SW 1271 (cell line): ENCODE results near the gene PXDC1.

ENCODE experiments used
- DNase-seq, 2 experiments: peaks; one replicate each; lab custom pipeline; 2025; lab: John Stamatoyannopoulos, UW

The PXDC1 gene

DNA sequence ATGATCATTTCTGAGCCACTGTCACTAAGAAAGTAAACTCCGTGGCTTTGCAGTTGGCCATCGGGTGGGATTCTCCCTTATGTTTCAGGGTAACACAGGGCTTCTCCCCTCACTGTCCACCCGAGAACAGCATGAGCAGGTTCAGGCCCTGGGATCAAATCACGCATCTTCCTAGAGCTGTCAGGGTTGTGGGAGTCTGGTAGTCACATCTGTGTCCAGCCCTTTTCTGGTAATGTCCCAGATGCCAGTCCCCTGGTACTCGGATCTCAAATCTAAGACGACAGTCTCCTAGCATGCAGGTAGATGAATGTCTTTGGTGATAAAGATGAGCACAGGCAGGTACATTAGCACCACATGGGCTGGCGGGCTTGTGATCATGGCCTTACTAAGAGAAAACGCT, 4.8 kb downstream of the PXDC1 start:
- no peak for DNase-seq

DNA sequence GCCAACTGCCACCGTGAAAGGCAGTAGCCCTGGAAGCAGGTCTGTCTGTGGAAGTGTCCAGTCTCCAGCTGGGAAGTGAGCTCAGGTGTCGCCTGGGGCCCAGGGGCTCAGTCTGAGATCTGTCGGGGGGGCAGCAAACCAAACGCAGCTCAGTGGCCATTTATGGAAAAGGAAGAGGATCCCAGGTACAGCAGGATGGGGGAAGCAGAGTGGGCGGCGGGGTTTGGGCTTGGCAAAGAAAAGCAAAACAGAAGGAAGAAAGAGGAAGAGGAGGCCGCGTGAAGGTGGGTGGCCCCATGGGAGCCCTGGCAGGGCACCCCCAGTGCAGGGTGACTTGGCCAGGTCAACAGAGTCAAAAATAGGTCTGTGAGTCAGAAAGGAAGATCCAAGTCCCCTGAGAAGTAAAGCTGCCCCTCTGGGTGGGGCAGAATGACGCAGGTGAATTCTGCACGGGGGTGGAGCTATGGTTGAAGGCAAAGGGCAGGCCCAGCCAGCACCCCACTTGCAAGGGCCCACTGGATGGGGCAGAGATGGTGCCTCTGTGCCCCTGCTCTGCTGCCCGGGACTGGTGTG, 5.3 kb downstream of the PXDC1 start:
- DNase-seq: no peak

DNA sequence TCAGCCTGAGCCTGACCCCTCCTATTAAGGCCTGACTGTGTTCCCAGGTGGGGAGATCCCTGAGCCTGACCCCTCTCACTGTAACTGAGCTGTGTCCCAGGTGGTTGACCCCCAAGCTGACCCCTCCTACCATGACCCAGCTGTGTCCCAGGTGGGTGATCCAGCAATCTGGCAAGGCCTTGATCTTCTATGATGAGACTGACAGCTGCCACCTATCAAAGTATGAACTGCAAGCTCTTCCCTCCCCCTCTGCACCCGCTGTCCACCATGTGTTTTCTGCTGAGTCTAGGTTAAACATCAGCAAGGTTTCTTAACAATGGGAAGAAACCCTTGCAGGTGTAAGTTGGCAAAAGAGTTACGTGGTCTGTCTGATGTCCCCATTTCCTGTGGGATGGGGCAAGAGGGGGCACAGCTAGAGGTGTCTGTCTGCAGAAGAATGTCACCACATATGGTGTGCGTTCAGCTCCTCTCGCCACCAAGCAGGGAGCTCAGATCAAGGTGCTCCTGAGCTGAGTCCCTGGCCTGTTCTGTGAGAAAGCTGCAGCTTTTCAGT, 5.9 kb downstream of the PXDC1 start:
- no peak for DNase-seq

DNA sequence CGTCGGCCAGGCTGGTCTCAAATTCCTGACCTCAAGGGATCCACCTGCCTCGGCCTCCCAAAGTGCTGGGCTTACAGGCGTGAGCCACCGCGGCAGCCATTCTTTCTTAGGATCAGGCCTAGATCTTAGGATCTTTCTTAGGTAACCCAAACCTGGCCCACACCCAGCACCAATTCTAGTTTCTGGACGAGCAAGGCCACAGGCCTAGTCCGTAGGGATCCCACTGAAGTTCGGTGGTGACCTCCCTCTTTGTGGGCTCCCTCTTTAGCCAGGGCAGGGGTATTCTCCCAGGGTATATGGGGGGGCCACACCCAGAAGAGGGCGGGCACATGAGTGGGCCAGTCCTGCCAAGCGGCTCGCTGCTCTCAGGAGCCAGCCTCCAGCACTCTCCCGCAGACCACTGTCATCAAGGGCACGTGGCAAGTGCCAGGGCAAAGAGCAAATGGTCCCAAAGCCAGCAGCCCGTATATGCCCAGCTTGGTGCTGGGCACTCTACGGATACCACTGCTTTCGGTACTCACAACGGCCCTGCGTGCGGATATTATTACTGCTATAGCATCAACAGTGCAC, 6.5 kb downstream of the PXDC1 start:
- DNase-seq: no peak

DNA sequence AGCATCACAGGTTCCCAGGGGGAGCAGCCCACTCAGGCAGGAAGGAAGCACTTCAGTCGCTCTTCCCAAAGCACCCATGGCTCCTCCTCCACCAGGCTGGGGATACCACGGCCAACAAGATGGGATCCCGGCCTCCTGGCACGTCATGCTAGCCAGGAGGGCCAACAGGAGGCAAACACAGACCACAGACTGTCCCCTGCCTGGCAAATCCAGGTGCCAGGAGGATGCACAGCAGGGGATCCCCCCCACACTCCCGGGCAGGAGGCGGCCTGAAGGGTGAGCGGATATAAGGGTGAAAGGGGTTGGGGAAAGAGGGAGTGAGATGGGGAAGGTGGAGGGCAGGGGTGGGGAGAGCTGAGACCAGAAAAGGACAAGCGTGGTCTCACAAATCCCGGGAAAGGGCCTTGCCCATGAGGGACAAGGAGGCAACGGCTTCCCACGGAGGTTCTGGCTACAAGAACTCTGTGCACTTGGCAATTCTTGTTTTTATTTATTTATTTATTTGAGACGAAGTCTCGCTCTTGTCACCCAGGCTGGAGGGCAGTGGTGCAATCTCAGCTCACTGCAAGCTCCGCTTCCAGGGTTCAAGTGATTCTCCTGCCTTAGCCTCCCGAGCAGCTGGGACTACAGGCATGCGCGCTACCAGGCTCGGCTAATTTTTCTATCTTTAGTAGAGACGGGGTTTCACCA, 7.2 kb downstream of the PXDC1 start:
- no peak for DNase-seq

DNA sequence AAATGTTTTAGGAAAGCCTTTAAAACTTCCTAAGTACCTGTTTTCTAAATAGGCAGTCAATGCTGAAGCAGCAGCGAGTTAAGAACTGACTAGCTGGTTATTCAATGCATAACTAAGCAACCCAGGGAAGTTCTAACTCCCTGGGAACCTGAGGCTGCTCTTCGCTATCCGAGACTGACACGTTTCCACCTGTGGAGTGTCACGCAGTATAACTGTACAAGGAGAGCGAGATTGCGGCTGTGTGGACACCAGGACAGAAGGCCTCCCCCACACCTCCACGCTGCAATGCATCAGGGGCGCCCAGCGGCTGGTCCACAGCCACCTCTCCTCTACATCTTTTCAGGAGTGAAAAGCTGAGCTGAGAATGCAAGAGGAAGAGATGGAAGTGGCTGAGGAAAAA, 8.0 kb downstream of the PXDC1 start:
- no peak for DNase-seq

DNA sequence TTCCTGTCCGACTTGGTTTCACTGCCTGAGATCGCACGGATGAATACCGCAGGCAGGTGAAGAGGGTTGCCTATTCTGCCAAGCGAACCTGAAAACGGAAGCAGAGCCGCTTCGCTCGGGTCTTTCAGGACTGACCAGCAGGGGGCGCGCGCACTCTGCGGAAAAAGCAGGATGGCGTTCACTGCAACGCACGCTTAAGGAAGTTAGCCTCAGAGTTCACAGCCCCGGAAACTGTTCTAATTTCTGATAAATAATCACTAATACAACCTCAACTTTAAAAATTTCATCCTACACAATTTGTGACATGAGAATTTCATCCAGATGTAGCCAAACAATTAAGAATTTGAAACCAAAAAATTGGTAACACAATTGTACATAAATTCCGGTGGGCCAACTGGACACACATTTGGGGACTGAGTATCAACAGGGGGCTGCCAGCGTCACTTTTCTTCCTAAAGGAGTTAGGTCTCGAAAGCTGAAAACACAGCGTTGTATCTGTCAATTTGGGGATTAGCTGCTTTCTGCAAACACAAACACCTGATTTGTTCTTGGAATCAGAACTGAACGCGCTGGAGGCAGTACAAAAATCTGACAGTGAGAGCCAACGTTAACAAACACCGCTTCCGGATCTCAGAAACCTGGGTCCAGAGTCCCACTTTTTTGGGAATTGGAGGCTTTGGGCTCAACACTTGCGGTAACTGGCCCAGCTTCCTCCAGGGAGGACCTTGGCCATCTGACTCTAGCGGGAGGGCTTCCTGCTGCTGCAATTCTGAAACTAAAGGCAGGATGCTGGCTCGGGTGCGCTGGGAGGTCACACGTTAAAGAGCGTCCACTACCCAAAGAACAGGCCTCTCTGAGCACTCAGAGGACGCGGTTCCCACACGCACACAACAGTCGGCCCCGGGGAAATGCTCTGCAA, 8.8 kb downstream of the PXDC1 start:
- DNase-seq: peak; percentile 23 to 67

DNA sequence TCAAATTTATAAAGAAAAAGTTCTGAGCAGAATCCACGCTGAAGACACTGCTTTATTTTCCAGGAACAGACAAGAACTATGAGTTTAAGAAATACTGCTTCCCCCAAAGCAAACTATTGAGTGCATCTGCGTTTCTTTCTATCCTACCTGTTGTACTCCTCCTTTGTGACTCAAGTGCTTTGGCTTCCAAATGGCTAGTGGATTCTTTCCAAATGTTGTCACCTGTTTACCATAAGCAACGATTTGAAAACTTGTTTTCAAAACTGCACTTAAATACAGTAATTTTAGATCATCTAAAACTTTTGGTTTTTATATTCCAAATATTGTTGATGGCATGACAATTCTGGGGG, 9.5 kb downstream of the PXDC1 start:
- no peak for DNase-seq

DNA sequence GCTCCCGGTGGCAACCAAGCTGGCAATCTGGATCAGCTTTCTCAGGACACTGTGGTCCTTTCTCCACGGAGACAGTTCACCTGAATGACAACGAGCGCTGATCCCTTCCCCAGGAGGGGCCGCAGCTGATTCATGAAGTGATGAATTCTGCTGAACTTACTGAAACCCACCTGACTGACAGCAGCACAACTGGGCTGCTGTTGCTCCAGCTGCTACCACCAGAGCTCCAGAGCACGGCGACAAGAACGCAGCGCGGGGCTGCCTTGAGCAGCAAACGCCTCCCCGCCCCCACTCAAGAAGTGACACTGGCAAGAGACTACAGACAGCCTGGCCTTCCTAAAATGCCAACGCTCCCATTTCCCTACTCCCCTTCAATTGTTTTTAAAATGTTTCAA, 10.0 kb downstream of the PXDC1 start:
- DNase-seq: no peak

DNA sequence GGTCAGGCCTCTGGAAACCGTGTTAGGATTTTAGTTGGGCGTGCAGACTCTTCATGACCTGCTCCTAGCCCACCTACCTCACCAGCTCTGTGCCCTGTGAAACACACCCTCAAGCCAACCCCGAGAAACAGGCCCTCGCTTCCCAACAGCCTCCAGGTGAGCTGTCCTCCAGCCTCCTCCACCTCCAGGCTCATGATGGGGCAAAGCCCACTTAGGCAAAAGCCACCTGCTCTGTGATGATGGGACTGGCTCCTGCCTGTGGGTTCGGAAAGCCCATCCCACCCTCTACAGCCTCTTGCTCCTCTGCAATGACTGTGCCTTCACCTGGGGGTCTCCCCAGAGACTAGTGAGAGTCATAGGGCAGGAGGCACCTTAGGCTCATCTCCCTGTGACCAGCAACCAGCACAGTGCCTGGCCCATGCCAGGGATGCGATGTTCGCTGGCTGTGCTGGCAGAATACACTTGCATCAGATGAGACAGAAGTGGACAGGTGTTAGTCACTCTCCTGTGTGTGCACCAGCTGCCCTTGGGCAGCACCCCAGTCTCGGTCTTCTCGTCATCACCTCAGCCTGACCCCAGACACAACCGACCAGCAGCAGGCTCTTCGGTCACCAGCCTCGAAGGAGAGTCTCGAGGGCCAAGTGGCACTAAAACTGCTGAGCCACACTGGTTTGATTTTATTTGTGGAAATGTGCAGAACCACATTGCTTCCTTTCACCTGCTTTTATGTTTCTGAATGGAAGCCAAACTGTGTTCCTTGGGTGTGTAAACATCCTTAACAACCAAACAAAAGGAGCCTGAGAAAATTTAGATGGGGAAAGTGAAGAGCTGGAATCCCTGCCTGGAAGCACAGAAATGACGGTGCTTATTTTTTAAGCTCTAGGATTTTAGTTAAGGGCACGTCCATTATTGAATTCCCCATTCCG, 10.7 kb downstream of the PXDC1 start:
- no peak for DNase-seq

DNA sequence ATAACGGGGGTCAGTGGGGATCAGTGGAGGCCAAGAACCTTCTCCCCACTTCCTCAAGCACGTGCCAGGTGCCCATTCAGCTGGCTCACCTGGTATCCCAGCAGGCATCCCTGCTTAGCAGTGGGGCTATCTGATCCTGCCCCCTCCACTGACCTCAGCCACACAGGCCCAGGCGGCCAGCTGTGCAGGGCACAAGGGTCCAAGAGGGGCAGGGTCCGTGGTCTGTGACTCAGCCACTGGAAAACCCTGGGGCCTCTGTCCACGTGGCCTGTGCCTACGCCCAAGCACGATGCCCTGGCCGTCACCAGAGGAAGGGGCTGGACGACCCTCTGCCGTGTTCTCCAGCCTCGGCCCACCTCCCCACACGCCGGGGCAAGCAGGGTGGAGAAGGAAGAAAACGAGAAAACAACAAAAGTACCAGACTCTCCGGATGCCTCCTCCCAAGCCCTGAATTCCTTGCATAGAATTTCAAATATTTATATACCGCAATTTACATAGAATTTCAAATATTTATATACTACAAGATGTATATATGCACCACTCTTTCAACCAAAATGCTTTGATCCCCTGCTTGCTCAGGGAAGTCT, 12.1 kb downstream of the PXDC1 start:
- no peak for DNase-seq

DNA sequence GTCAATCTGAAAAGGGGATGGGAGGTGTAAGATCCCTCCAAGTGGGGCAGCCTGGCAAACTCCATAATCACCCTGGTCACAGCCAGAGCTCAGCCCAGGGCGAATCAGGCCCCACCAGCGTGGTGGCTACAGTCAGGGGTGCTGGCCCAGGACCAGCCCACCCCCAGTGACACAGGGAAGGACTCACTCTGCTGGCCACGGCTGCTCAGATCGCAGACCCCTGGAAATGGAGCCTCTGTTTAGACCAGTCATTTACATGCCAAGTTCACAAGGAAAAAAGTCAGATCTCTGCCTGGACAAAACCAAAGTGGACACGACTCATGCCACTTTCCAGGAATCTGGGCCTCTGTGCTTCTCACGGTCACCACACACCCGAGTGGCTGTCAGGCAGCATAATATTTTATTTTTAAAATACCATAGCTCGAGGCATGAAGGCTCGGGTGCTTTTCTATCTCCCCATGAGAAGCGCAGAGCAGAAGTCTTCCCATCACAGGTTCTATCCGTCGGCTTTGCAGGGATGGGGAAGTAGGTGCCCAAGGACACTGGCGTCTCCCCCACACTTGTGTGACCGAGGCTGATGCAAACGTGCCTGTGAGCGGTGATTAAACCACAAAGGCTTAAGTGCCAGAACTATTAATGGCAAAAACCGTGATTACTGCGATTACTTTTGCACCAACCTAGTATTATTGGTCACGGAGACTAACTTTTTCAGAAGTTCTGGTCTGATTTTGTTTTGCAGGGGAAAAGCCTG, 13.0 kb downstream of the PXDC1 start:
- no peak for DNase-seq

DNA sequence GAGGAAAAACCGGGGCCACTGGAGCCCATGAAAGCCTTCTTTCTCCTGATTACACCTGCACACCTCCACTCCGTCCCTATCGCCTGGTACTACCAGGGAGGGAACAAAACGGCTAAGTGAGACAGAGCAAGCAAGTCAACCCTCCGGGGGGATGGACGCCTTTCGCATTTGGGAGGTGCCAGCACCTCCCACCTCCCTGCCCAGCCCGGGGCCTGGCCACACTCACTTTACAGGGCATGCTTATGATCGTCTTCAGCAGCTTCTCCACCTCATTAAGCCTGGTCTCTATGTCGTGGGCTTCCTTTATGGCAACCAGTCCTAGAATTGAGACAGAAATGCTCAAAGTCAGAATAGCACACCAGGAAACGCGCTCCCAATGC, 13.7 kb downstream of the PXDC1 start:
- no peak for DNase-seq

DNA sequence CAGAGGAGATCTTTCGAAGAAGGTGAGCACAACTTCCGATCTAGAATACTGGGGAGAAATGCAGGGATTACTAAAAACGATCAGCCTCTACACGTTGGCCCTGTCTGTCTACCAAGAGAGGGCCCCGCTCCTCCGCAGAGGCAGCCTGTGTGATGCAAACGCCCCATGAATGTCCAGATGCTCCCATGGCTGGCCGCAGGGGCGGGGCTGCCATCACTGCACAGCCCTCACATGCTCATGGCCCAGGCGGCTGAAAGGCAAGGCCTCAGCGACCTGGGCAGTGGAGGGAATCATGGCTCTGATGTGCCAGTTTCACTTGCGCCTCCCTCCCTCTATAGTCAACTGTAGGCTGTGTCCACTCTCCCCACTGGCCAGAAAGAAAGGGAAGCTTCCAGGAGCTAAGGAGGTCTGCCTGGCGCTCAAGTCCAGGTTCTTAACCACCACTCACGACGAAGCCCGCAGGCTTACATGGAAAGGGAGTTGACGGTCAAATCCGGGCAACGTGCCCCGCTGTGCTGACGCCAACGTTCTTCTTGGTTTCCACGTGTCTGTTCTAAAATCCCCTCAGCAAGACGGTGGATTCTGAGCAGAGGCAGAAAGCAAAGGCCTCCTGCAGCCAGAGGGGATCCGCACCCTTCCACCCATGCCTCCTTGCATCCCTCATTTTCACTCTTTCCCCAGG, 14.2 kb downstream of the PXDC1 start:
- no peak for DNase-seq

DNA sequence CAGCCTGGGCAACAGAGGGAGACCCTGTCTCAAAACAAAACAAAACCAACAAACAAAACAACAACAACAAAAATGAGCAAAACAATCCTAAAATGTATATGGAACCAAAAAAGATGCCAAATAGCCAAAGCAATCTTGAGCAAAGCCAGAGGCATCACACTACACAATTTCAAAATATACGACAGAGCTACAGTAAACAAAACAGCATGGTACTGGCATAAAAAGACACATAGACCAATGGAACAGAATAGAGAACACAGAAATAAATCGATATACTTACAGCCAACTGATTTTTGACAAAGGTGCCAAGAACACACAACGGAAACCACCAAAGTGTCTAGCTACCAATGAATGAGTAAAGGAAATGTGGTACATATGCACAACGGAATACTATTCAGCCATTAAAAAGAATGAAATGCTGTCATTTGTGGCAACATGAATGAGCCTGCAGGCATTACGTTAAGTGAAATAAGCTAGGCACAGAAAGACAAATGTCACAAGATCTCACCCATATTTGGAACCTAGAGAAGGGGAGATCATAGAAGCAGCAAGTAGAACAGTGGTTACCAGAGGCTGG, 16.4 kb downstream of the PXDC1 start:
- no peak for DNase-seq

DNA sequence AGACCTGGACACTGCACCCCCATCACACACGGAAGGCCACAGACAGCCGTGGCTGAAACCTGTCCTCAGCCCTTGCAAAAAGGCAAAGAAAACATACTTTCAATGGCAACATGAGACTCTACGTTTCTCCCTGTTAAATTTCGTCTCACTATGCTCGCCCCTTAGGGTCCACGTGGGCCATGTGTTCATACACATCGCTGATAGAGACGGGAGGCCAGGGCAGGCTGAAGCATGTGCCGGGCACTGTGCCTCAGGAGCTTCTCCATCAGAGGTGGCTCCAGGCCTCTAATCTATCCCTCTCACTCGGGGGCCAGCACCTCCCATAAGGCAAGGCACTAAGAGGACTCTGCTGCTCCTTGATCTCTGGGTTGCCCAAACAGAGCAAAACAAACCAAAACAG, 17.5 kb downstream of the PXDC1 start:
- no peak for DNase-seq

DNA sequence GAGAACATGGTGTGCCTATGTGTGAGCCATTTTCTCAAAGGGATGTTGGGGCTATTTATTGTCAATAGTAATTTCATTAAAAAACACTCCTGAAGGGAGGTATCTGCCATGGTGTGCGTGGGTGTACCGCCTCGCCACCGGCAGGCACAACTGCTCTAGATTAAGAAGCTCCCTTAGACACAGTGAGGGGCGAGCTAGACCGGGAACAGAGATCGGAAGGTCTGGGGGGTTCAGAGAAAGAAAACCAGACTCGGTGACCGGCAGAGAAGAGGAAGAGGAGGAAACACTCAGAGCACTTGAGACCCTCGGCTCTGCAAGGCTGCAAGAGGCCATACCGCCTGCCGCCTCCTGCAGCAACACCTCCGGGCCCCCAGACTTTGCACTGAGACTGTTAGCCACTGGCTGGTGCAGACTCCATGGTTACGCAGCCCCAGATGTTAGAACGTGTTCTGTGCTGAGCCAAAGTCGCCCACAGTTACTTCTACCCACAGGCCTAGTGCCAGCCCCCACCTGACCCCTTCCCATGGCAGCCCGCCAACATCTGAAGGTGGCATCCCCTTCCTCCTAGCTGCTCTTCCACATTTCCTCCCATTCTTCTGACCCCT, 18.1 kb downstream of the PXDC1 start:
- DNase-seq: no peak

DNA sequence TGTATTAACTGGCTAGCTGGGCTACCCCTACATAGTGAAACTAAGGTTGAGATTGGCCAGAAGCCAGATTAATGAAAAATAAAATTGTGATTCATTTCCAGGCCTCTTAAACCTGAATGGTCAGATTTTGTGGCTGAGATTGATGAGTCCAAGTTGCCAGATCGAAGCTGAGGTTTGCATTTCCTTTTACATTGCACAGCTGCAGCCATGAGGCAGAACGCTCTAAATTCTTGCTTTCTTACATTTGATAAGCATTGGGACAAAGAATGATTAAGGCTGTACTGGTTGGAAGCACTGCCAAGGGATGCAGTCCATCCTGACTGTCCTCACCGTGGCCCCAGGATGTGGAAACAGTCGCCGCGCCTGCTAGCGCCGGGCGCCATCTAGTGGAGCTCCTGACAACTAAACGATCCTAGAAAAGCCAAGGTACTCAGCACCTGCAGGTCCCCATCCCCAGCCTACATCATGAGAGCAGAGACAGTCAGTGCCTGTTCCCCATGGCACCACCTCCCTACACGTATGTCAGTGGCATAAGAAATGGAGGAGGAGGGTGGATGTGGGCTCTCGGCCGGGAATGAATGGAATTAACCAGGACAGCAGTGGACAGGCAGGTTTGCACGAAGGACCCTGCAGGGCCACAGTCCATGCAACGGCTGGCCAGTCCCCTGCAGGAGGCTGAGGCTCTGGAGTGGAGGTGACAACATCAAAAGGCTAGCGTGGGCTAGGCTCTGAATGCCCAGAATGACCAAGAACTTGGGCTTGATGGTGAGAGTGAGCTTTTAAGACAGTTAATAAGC, 19.0 kb downstream of the PXDC1 start:
- DNase-seq: peak; percentile 20 to 79
